Brain microvascular endothelial cell (primary cell): ENCODE measurements around the gene DDX52.

Experiments
- DNase-seq: peaks from one replicate; pipeline ENCODE4 v3.0.0-alpha.2; 2020
- H3K27ac ChIP-seq: fragments of 250-450 bp; sonication (Bioruptor Pico); 2 replicates; pipeline ENCODE4 v1.5.1; 2020; ENCODE audit warnings: mild to moderate bottlenecking, moderate library complexity
- H3K27me3 ChIP-seq: fragments of 250-450 bp; sonication (Bioruptor Pico); replicated peaks from 2 replicates; pipeline ENCODE4 v1.5.1; 2020; ENCODE audit warnings: mild to moderate bottlenecking
- H3K36me3 ChIP-seq: fragments of 250-450 bp; sonication (Bioruptor Pico); replicated peaks from 2 replicates; pipeline ENCODE4 v1.5.1; 2020; ENCODE audit warnings: mild to moderate bottlenecking
- H3K4me3 ChIP-seq: 2 replicates; pipeline ENCODE4 v1.5.1; 2011; ENCODE audit warnings: low read depth, mild to moderate bottlenecking, control low read depth, low read length, moderate library complexity
- CTCF ChIP-seq: IDR thresholded peaks from 2 replicates; pipeline ENCODE4 v1.5.1; 2011; ENCODE audit warnings: low read depth, mild to moderate bottlenecking, moderate library complexity, low read length, control low read depth, inconsistent platforms; ENCODE audit errors: missing control alignments
- in situ Hi-C: cut with HindIII; loops from 2 replicates; pipeline ENCODE4 v1.10.0; 2017; ENCODE audit warnings: low sequenced_read_pairs, low pct_ligation_motif_present

DDX52 gene

GRCh38 chr17:37661400-37662014 lies 18.3 kb upstream of the DDX52 start:
- H3K27ac ChIP-seq = no peak overlapping the region
- in situ Hi-C loops = no loop called here
- TF ChIP-seq CTCF = peak; percentile 40
- H3K36me3 ChIP-seq = no peaks in the 10 kb centered on the region
- H3K4me3 ChIP-seq = no peak overlapping the region
- no peaks in the 10 kb centered on the region for H3K27me3 ChIP-seq
- DNase-seq = no peak

GRCh38 chr17:37659925-37660324 lies 16.7 kb upstream of the DDX52 start:
- Histone ChIP-seq H3K27ac (no peak overlapping the region), H3K4me3 (no peak overlapping the region), H3K36me3 (no peaks in the 10 kb centered on the region), H3K27me3 (no peaks in the 10 kb centered on the region)
- TF ChIP-seq CTCF = peak; percentile 19
- in situ Hi-C loops = no loop called here
- no peak for DNase-seq

- Histone ChIP-seq H3K27me3 (no peaks in the 10 kb centered on the region), H3K36me3 (no peaks in the 10 kb centered on the region), H3K27ac (no peak overlapping the region), H3K4me3 (no peak overlapping the region)
- in situ Hi-C loops = no loop called here
- no peak for DNase-seq
- no peak for TF ChIP-seq CTCF
These were observed 14.0 kb upstream of the DDX52 start for GRCh38 chr17:37657202-37657601.

GRCh38 chr17:37651849-37652248 lies 8.6 kb upstream of the DDX52 start:
- no peak for TF ChIP-seq CTCF
- DNase-seq = no peak
- in situ Hi-C loops = no loop called here
- no peak overlapping the region for H3K4me3 ChIP-seq
- no peaks in the 10 kb centered on the region for H3K27me3 ChIP-seq
- no peak overlapping the region for H3K27ac ChIP-seq
- no peaks in the 10 kb centered on the region for H3K36me3 ChIP-seq

- in situ Hi-C loops = no loop called here
- no peaks in the 10 kb centered on the region for H3K36me3 ChIP-seq
- no peak overlapping the region for H3K27ac ChIP-seq
- DNase-seq = peak; percentile 40
- H3K4me3 ChIP-seq = no peak overlapping the region
- TF ChIP-seq CTCF = peak; percentile 68
- no peaks in the 10 kb centered on the region for H3K27me3 ChIP-seq
These were observed 7.3 kb upstream of the DDX52 start for GRCh38 chr17:37650419-37651003.

GRCh38 chr17:37648555-37648954 lies 5.3 kb upstream of the DDX52 start:
- in situ Hi-C loops = no loop called here
- H3K36me3 ChIP-seq = no peaks in the 10 kb centered on the region
- peak; percentile 50 for DNase-seq
- peak overlapping the region; percentile 56 for H3K27ac ChIP-seq
- no peak for TF ChIP-seq CTCF
- H3K4me3 ChIP-seq = no peak overlapping the region
- H3K27me3 ChIP-seq = no peaks in the 10 kb centered on the region
